ENCODE measurements around the gene ACAA1.

Gene ACAA1

DNA sequence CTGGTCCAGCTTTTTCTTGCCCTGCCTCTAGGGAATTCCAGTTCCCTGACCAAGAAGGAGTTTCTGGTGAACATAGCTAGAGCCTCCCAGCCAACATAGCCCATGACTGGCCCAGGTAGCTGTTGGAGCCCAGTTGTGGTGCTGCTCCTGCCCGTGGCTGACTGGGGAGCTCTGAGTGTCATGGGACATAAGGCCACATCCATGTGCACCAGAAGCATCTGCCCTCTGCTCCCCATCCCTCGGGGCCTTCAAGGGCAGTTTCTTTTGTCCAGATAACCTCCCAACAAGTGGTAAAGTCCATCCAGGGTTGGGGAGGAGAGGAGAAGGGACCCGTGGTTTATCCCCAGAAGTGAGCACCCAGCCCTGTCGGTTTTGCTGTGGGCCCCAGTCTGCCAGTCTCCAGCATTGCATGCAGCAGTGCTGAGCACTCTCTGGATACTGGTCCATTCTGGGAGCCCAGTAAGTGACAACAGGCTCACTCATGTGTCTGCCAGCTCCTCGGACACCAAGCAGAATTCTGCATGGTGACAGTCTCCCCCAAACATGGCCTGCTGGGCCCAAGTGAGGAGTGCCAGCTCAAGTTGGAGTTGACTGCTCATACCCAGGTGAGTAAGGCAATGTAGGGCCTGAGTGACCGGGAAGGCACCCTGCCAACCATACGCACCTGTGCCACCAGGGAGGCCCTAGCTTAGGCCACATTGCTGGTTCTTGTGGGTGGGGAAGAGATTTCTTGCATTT lies 28.8 kb downstream of the ACAA1 start:
- TF ChIP-seq CTCF (conservative IDR thresholded peaks at IDR 0.05; ENCODE audit: control insufficient read depth, insufficient read depth, low read depth, low read length), result no peak
- DNase-seq (ENCODE audit: low read depth), result no peak
- no peak overlapping the region for H3K4me3 ChIP-seq (ENCODE audit: control insufficient read depth, low read depth, low read length)

DNA sequence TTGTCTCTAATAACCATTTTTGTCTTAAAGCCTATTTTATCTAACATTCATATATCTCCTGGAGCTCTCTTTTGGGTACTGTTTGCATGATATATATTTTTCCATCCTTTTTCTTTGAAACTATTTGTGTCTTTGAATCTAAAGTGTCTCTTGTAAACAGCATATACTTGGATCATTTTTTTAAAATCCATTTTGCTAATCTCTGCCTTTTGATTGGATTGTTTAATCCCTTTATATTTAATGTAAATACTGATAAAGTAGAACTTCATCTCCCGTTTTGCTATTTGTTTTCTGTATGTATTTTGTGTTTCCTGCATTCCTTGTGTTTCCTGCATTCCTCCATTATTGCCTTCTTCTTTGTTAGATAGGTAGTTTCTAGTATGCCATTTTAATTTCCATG lies 31.4 kb downstream of the ACAA1 start:
- TF ChIP-seq CTCF (conservative IDR thresholded peaks at IDR 0.05; ENCODE audit: control insufficient read depth, insufficient read depth, low read depth, low read length), result no peak
- no peak for DNase-seq (ENCODE audit: low read depth)

DNA sequence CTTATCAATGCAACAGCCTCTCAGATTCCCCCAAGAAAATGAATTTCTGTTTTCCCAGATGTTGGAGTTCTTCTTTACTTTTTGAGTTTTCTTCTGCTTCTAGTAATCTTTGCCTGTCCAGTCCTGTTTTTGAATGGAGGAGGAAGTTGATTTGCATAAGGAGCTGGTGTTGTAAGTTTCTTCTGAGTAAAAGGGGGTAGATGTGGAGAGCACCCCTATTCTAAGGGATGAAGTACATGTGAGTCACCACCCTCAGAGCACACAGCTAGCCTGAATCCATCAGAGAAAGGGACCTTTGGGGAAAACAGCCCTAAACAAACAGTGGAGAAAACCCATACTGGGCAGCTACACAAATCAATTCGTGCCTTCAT lies 34.5 kb downstream of the ACAA1 start:
- no peak for DNase-seq (ENCODE audit: low read depth)

More for the DNA sequence above, 31.4 kb downstream of the ACAA1 start:
- H3K4me3 ChIP-seq (ENCODE audit: control insufficient read depth, low read depth, low read length), result no peak overlapping the region

DNA sequence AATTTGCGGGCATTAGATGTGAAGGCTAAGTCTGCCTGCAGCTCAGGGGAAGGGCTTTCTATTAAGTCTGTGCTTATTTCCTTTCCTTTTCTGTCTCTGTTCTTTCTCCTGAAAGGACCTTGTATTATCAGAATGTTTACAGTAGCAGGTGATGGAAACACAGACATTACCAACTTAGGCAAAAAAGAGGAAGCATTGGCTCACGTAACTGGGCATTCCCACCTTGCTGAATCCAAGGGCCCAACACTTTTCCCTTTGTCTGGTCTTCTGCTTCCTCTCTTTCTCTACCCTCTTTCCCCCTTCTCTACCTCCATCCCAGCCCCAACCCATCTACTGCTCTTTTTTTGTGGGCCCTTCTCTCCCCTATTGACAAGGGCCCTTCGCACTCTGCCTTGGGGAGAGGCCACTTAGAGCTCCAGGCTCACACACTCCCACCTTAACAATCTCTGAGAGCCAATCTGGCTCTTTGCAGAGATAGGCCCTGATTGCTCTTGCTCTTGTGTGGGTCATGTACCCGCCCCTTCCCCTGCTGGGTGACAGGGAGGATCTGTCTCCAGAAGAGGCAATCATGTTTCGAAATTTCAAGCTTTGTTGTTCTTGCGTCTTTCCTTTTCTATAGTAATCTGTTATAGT lies 35.0 kb downstream of the ACAA1 start:
- no peak for TF ChIP-seq CTCF (conservative IDR thresholded peaks at IDR 0.05; ENCODE audit: control insufficient read depth, insufficient read depth, low read depth, low read length)
- DNase-seq (ENCODE audit: low read depth), result no peak
- no peak overlapping the region for H3K4me3 ChIP-seq (ENCODE audit: control insufficient read depth, low read depth, low read length)

More for the DNA sequence above, 34.5 kb downstream of the ACAA1 start:
- no peak for TF ChIP-seq CTCF (conservative IDR thresholded peaks at IDR 0.05; ENCODE audit: control insufficient read depth, insufficient read depth, low read depth, low read length)
- no peak overlapping the region for H3K4me3 ChIP-seq (ENCODE audit: control insufficient read depth, low read depth, low read length)

GRCh38 chr3:38100498-38100897 lies 36.4 kb downstream of the ACAA1 start:
- no peak overlapping the region for H3K4me3 ChIP-seq (ENCODE audit: control insufficient read depth, low read depth, low read length)
- no peak for DNase-seq (ENCODE audit: low read depth)
- no peak for TF ChIP-seq CTCF (conservative IDR thresholded peaks at IDR 0.05; ENCODE audit: control insufficient read depth, insufficient read depth, low read depth, low read length)

DNA sequence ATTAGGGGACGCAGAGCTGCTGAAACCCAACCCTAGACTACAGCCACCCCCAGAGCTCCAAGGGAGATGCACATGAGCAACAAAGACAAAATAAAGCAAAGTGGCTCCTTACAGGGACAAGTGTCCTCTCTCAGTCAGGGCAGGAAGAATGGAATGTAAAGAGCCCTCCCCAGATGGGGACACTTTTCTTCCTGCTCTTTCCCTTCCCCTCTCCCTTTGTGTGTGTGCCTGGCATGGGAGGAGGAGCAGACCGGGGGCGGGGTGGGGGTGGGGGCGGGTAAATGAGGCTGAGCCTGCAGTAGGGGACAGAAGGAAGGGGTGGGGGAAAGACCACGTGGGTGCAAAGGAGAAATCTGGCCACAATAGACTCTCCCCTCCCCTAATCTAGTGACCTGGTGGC lies 37.4 kb downstream of the ACAA1 start:
- H3K4me3 ChIP-seq (ENCODE audit: control insufficient read depth, low read depth, low read length), result no peak overlapping the region
- no peak for TF ChIP-seq CTCF (conservative IDR thresholded peaks at IDR 0.05; ENCODE audit: control insufficient read depth, insufficient read depth, low read depth, low read length)
- DNase-seq (ENCODE audit: low read depth), result no peak
